ENCODE measurements around the gene NR6A1.
"Not testable (repeated sequence)": the region's sequence is repeated elsewhere in the genome, so short reads cannot be mapped to it uniquely, and the experiment has no call there.

The NR6A1 gene

GRCh38 chr9:124776618-124776953, 5.5 kb upstream of the NR6A1 start:
- no peak for ATAC-seq

- peak; percentile 19 to 31 for ATAC-seq
These were observed 3.2 kb upstream of the NR6A1 start for GRCh38 chr9:124774129-124774978.

GRCh38 chr9:124773473-124774128, 2.5 kb upstream of the NR6A1 start:
- ATAC-seq, result no peak

- not testable (repeated sequence) for ATAC-seq
These were observed 1.8 kb upstream of the NR6A1 start for GRCh38 chr9:124772877-124773276.

GRCh38 chr9:124771867-124772679, 962 bp upstream of the NR6A1 start:
- no peak for ATAC-seq

- ATAC-seq, result no peak
These were observed 621 bp downstream of the NR6A1 start for GRCh38 chr9:124770359-124771020.

- no peak for ATAC-seq
These were observed 1.4 kb downstream of the NR6A1 start for GRCh38 chr9:124769549-124770358.

GRCh38 chr9:124768750-124769548, 2.2 kb downstream of the NR6A1 start:
- ATAC-seq, result no peak

GRCh38 chr9:124768334-124768733, 2.8 kb downstream of the NR6A1 start:
- no peak for ATAC-seq

GRCh38 chr9:124767821-124768220, 3.3 kb downstream of the NR6A1 start:
- ATAC-seq, result no peak

- ATAC-seq, result no peak
These were observed 4.1 kb downstream of the NR6A1 start for GRCh38 chr9:124766815-124767554.

- ATAC-seq, result no peak
These were observed 4.8 kb downstream of the NR6A1 start for GRCh38 chr9:124766326-124766725.

- no peak for ATAC-seq
These were observed 5.7 kb downstream of the NR6A1 start for GRCh38 chr9:124765439-124765835.

- ATAC-seq, result no peak
These were observed 6.2 kb downstream of the NR6A1 start for GRCh38 chr9:124764774-124765438.

GRCh38 chr9:124762633-124763032, 8.5 kb downstream of the NR6A1 start:
- ATAC-seq, result no peak

GRCh38 chr9:124761710-124762109, 9.4 kb downstream of the NR6A1 start:
- no peak for ATAC-seq

GRCh38 chr9:124761196-124761595, 9.9 kb downstream of the NR6A1 start:
- no peak for ATAC-seq

GRCh38 chr9:124760719-124761118, 10.4 kb downstream of the NR6A1 start:
- no peak for ATAC-seq

- no peak for ATAC-seq
These were observed 11.8 kb downstream of the NR6A1 start for GRCh38 chr9:124759327-124759726.

GRCh38 chr9:124758691-124759090, 12.4 kb downstream of the NR6A1 start:
- no peak for ATAC-seq

All from activated CD4-positive, CD25-positive, alpha-beta regulatory T cell treated with anti-CD3 and anti-CD28 coated beads, Interleukin-2, amount 50 U/mL, for 24 hours (primary cell).